Measurements from ENCODE around the gene CACNB2. TPM values are rescaled to one million over a fixed set of nuclear protein-coding genes. Genes with fewer than 3 reads are reported as not detected.

CACNB2 gene
- total RNA-seq, 1 experiment from 2014 or later: 0.07 TPM

- Histone ChIP-seq H2AFZ (ENCODE audit: low read length) (no peak overlapping the region), H4K20me1 (ENCODE audit: low read length) (no peaks in the 10 kb centered on the region), H3K4me3 (ENCODE audit: low read length) (no peak overlapping the region), H3K9me2 (replicated peaks; ENCODE audit: low read length) (no peaks in the 10 kb centered on the region), H3K36me3 (ENCODE audit: low read depth, low read length) (no peaks in the 10 kb centered on the region), H3K27ac (ENCODE audit: low read length) (no peak overlapping the region), H3K9me3 (ENCODE audit: low read length) (no peaks in the 10 kb centered on the region), H3F3A (ENCODE audit: low read length, unreplicated experiment) (no peaks in the 10 kb centered on the region), H3K9ac (ENCODE audit: low read length) (no peak overlapping the region), H3K79me2 (ENCODE audit: low read length) (no peaks in the 10 kb centered on the region), H3K4me2 (ENCODE audit: low read length) (no peak overlapping the region), H3K4me1 (ENCODE audit: insufficient read depth, low read length) (no peaks in the 10 kb centered on the region), H3K27me3 (ENCODE audit: low read length) (no peaks in the 10 kb centered on the region)
- POLR2A ChIA-PET (ENCODE audit: unreplicated experiment): no interaction called here
- no peak for TF ChIP-seq EZH2 (IDR thresholded peaks at IDR 0.05; ENCODE audit: low read length, unreplicated experiment)
- TF ChIP-seq EZH2phosphoT487 (IDR thresholded peaks at IDR 0.05; ENCODE audit: borderline replicate concordance, low read length): no peak
- no peak for TF ChIP-seq CTCF (conservative IDR thresholded peaks at IDR 0.05; ENCODE audit: low read depth, low read length)
- CTCF ChIA-PET: no interaction called here
- BruUV-seq (replicated peaks): no TSS peak
- intact Hi-C loops (cut with micrococcal nuclease): no loop called here
- ATAC-seq (no peak), DNase-seq (no peak)
Measured at GRCh38 chr10:18195060-18195799, 55.0 kb downstream of the CACNB2 start.

GRCh38 chr10:18196806-18197550 lies 56.8 kb downstream of the CACNB2 start:
- TF ChIP-seq EZH2 (IDR thresholded peaks at IDR 0.05; ENCODE audit: low read length, unreplicated experiment): no peak
- no peak for TF ChIP-seq EZH2phosphoT487 (IDR thresholded peaks at IDR 0.05; ENCODE audit: borderline replicate concordance, low read length)
- TF ChIP-seq CTCF (conservative IDR thresholded peaks at IDR 0.05; ENCODE audit: low read depth, low read length): no peak
- DNase-seq (no peak), ATAC-seq (no peak)
- Histone ChIP-seq H2AFZ (ENCODE audit: low read length) (no peak overlapping the region), H3K9ac (ENCODE audit: low read length) (no peak overlapping the region), H3K4me1 (ENCODE audit: insufficient read depth, low read length) (no peaks in the 10 kb centered on the region), H3K27ac (ENCODE audit: low read length) (no peak overlapping the region), H3K4me3 (ENCODE audit: low read length) (no peak overlapping the region), H3K27me3 (ENCODE audit: low read length) (no peaks in the 10 kb centered on the region), H3K36me3 (ENCODE audit: low read depth, low read length) (no peaks in the 10 kb centered on the region), H3K9me2 (replicated peaks; ENCODE audit: low read length) (no peaks in the 10 kb centered on the region), H4K20me1 (ENCODE audit: low read length) (no peaks in the 10 kb centered on the region), H3K4me2 (ENCODE audit: low read length) (no peak overlapping the region), H3K9me3 (ENCODE audit: low read length) (no peaks in the 10 kb centered on the region), H3F3A (ENCODE audit: low read length, unreplicated experiment) (no peaks in the 10 kb centered on the region), H3K79me2 (ENCODE audit: low read length) (no peaks in the 10 kb centered on the region)
- ChIA-PET CTCF (no interaction called here), POLR2A (ENCODE audit: unreplicated experiment) (no interaction called here)
- BruUV-seq (replicated peaks): no TSS peak
- intact Hi-C loops (cut with micrococcal nuclease): no loop called here

DNA sequence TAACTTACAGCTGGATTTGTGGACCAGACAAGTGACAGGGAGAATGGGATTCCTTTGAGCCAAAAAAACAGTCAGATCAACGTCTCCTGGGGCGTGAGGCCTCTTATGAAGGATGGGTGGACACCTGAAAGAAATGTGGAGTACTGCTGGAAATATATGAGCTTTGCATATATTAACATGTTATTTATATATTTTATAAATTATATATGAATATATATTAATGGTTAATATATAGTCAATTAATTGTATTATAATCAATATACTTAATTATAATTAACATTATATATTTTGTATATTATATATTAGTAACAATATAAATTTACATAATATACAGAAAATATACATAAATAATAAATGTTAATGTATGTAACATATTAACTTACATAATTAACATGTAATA lies 57.5 kb downstream of the CACNB2 start:
- intact Hi-C loops (cut with micrococcal nuclease): no loop called here
- H3K27ac ChIP-seq (ENCODE audit: low read length): no peak overlapping the region

More for the DNA sequence above, 57.5 kb downstream of the CACNB2 start:
- H3K9ac ChIP-seq (ENCODE audit: low read length): no peak overlapping the region
- no peak overlapping the region for H3K4me2 ChIP-seq (ENCODE audit: low read length)
- H3K9me3 ChIP-seq (ENCODE audit: low read length): no peaks in the 10 kb centered on the region
- no peak overlapping the region for H2AFZ ChIP-seq (ENCODE audit: low read length)
- H3K36me3 ChIP-seq (ENCODE audit: low read depth, low read length): no peaks in the 10 kb centered on the region
- no peaks in the 10 kb centered on the region for H4K20me1 ChIP-seq (ENCODE audit: low read length)
- no peaks in the 10 kb centered on the region for H3F3A ChIP-seq (ENCODE audit: low read length, unreplicated experiment)
- no peak overlapping the region for H3K4me3 ChIP-seq (ENCODE audit: low read length)
- H3K9me2 ChIP-seq (replicated peaks; ENCODE audit: low read length): no peaks in the 10 kb centered on the region
- POLR2A ChIA-PET (ENCODE audit: unreplicated experiment): no interaction called here
- H3K27me3 ChIP-seq (ENCODE audit: low read length): no peaks in the 10 kb centered on the region
- H3K4me1 ChIP-seq (ENCODE audit: insufficient read depth, low read length): no peaks in the 10 kb centered on the region
- no peak for DNase-seq
- CTCF ChIA-PET: no interaction called here
- no peaks in the 10 kb centered on the region for H3K79me2 ChIP-seq (ENCODE audit: low read length)
- no peak for ATAC-seq
- TF ChIP-seq CTCF (conservative IDR thresholded peaks at IDR 0.05; ENCODE audit: low read depth, low read length) (no peak), EZH2phosphoT487 (IDR thresholded peaks at IDR 0.05; ENCODE audit: borderline replicate concordance, low read length) (no peak), EZH2 (IDR thresholded peaks at IDR 0.05; ENCODE audit: low read length, unreplicated experiment) (no peak)
- BruUV-seq (replicated peaks): no TSS peak
